Neural cell (in vitro differentiated cells): ENCODE measurements around the gene FRMD4B. TPM values are rescaled to one million over a fixed set of nuclear protein-coding genes. Genes with fewer than 3 reads are reported as not detected.

Experiments
- H2AFZ ChIP-seq: fragments of 200-600, 300-800 bp; sonication (generic), shearing (Covaris generic); 2 replicates; pipeline ENCODE4 v1.6.0; 2014; ENCODE audit warnings: low read depth, mild to moderate bottlenecking, antibody characterized with exemption, low read length, moderate library complexity
- H3F3A ChIP-seq: fragments of 200-600 bp; shearing (Covaris generic); 2 replicates; pipeline ENCODE4 v1.6.1; 2016; ENCODE audit warnings: mild to moderate bottlenecking, moderate library complexity, mixed read lengths, antibody characterized with exemption, low read length; ENCODE audit not compliant: insufficient read depth, poor library complexity, severe bottlenecking
- H3K27ac ChIP-seq: fragments of 200-600, 300-800 bp; sonication (generic), shearing (Covaris generic); 2 replicates; pipeline ENCODE4 v1.5.1; 2014; ENCODE audit warnings: mild to moderate bottlenecking, low read length, moderate library complexity
- H3K27me3 ChIP-seq: fragments of 300-800, 200-600 bp; sonication (generic), shearing (Covaris generic); 2 replicates; pipeline ENCODE4 v1.6.0; 2014; ENCODE audit warnings: mild to moderate bottlenecking, low read depth, low read length, moderate library complexity; ENCODE audit not compliant: insufficient read depth
- H3K36me3 ChIP-seq: fragments of 300-800, 200-600 bp; sonication (generic), shearing (Covaris generic); 2 replicates; pipeline ENCODE4 v1.5.1; 2014; ENCODE audit warnings: mild to moderate bottlenecking, antibody characterized with exemption, low read length, moderate library complexity; ENCODE audit not compliant: insufficient read depth
- H3K4me2 ChIP-seq: fragments of 300-800, 200-600 bp; sonication (generic), shearing (Covaris generic); 2 replicates; pipeline ENCODE4 v1.6.0; 2014; ENCODE audit warnings: mild to moderate bottlenecking, low read length
- H3K4me3 ChIP-seq: fragments of 300-800, 200-600 bp; sonication (generic), shearing (Covaris generic); 2 replicates; pipeline ENCODE4 v1.5.1; 2014; ENCODE audit warnings: mild to moderate bottlenecking, low read length, moderate library complexity
- H3K79me2 ChIP-seq: fragments of 200-600 bp; shearing (Covaris generic); replicated peaks from 2 replicates; pipeline ENCODE4 v1.6.0; 2014; ENCODE audit warnings: mild to moderate bottlenecking, low read length, moderate library complexity; ENCODE audit not compliant: insufficient read depth
- H3K9ac ChIP-seq: fragments of 300-800, 200-600 bp; sonication (generic), shearing (Covaris generic); 2 replicates; pipeline ENCODE4 v1.6.1; 2016; ENCODE audit warnings: mild to moderate bottlenecking, low read length, mixed read lengths
- H3K9me2 ChIP-seq: fragments of 200-600 bp; shearing (Covaris generic); 2 replicates; pipeline ENCODE4 v1.6.1; 2016; ENCODE audit warnings: mild to moderate bottlenecking, low read length, mixed read lengths; ENCODE audit not compliant: insufficient read depth
- H3K9me3 ChIP-seq: fragments of 200-600, 300-800 bp; sonication (generic), shearing (Covaris generic); 2 replicates; pipeline ENCODE4 v1.6.1; 2016; ENCODE audit warnings: mild to moderate bottlenecking, mixed run types, low read length, moderate library complexity, mixed read lengths
- H4K20me1 ChIP-seq: fragments of 200-600 bp; shearing (Covaris generic); 2 replicates; pipeline ENCODE4 v1.6.1; 2016; ENCODE audit warnings: mild to moderate bottlenecking, mixed run types; ENCODE audit not compliant: insufficient read depth
- CTCF ChIP-seq: fragments of 450-650 bp; IDR thresholded peaks from 2 replicates; pipeline ENCODE4 v1.5.1; 2014; ENCODE audit warnings: antibody characterized with exemption, mild to moderate bottlenecking, moderate library complexity; ENCODE audit not compliant: poor library complexity, severe bottlenecking
- EP300 ChIP-seq: fragments of 450-650 bp; conservative IDR thresholded peaks from 2 replicates; pipeline ENCODE4 v1.6.1; 2014; ENCODE audit warnings: antibody characterized with exemption, mild to moderate bottlenecking, moderate library complexity; ENCODE audit not compliant: poor library complexity, severe bottlenecking
- EZH2 ChIP-seq: fragments of 200-600, 300-800 bp; shearing (Covaris generic), sonication (generic); IDR thresholded peaks from 2 replicates; pipeline ENCODE4 v1.6.1; 2014; ENCODE audit warnings: antibody characterized with exemption, low read length, borderline replicate concordance, mild to moderate bottlenecking; ENCODE audit not compliant: insufficient read depth, poor library complexity, severe bottlenecking
- POLR2AphosphoS5 ChIP-seq: IDR thresholded peaks from 2 replicates; pipeline ENCODE4 v1.6.1; 2012
- RAD21 ChIP-seq: fragments of 450-650 bp; conservative IDR thresholded peaks from 2 replicates; pipeline ENCODE4 v1.6.1; 2014; ENCODE audit warnings: antibody characterized with exemption, mild to moderate bottlenecking, moderate library complexity
- REST ChIP-seq: IDR thresholded peaks from 2 replicates; pipeline ENCODE4 v1.6.1; 2012; ENCODE audit warnings: borderline replicate concordance
- TAF1 ChIP-seq: IDR thresholded peaks from 2 replicates; pipeline ENCODE4 v1.6.1; 2012; ENCODE audit warnings: low read depth
- polyA plus RNA-seq: library from polyadenylated mRNA; depleted of rRNA; stranded (reverse); fragments of >200 nt; gene quantifications from 2 replicates; pipeline ENCODE4 v1.2.3, GENCODE V29; 2014

The FRMD4B gene
- polyA plus RNA-seq, 1 donor from 2014 or later: 6.2 TPM

- no peak overlapping the region for H3K4me2 ChIP-seq
- no peaks in the 10 kb centered on the region for H3K9me2 ChIP-seq
- H2AFZ ChIP-seq: no peak overlapping the region
- H3K9me3 ChIP-seq: no peaks in the 10 kb centered on the region
- no peaks in the 10 kb centered on the region for H3K36me3 ChIP-seq
- no peak for TF ChIP-seq CTCF
- no peak for TF ChIP-seq TAF1
- H3K79me2 ChIP-seq: no peaks in the 10 kb centered on the region
- no peak overlapping the region for H3K27ac ChIP-seq
- H3K27me3 ChIP-seq: no peaks in the 10 kb centered on the region
- H3K9ac ChIP-seq: no peak overlapping the region
- H3K4me3 ChIP-seq: no peak overlapping the region
- H3F3A ChIP-seq: no peaks in the 10 kb centered on the region
- H4K20me1 ChIP-seq: no peaks in the 10 kb centered on the region
Observed at GRCh38 chr3:69292959-69293574, 92.8 kb downstream of the FRMD4B start.

- Histone ChIP-seq H3K9me2 (no peaks in the 10 kb centered on the region), H4K20me1 (no peaks in the 10 kb centered on the region), H3K4me2 (no peak overlapping the region), H3K9me3 (no peaks in the 10 kb centered on the region), H2AFZ (no peak overlapping the region), H3K4me3 (no peak overlapping the region), H3F3A (no peaks in the 10 kb centered on the region), H3K36me3 (no peaks in the 10 kb centered on the region), H3K27ac (no peak overlapping the region), H3K27me3 (no peaks in the 10 kb centered on the region), H3K79me2 (no peaks in the 10 kb centered on the region), H3K9ac (no peak overlapping the region)
- TF ChIP-seq CTCF (no peak), EZH2 (no peak), TAF1 (no peak), REST (no peak), RAD21 (no peak), POLR2AphosphoS5 (no peak), EP300 (no peak)
Observed at GRCh38 chr3:69292185-69292584, 93.7 kb downstream of the FRMD4B start.
